IMR-90 (cell line): ENCODE results near the gene CAMK2D.

Experiments
- BHLHE40 ChIP-seq: fragments of 150-350 bp; IDR thresholded peaks from 2 replicates; pipeline ENCODE4 v1.6.1; 2016; ENCODE audit warnings: mild to moderate bottlenecking, low read depth, low read length
- CEBPB ChIP-seq: IDR thresholded peaks from 2 replicates; pipeline ENCODE4 v1.6.1; 2012; ENCODE audit warnings: low read depth, low read length, improper control_type of control experiment
- CHD1 ChIP-seq: IDR thresholded peaks from 2 replicates; pipeline ENCODE4 v1.6.1; 2012; ENCODE audit warnings: low read depth, low read length, improper control_type of control experiment
- CTCF ChIP-seq: conservative IDR thresholded peaks from 2 replicates; pipeline ENCODE4 v1.5.1; 2012; ENCODE audit warnings: mild to moderate bottlenecking, low read depth, low read length, improper control_type of control experiment
- ELK1 ChIP-seq: fragments of 150-350 bp; IDR thresholded peaks from 2 replicates; pipeline ENCODE4 v1.6.1; 2016; ENCODE audit warnings: low read depth, mild to moderate bottlenecking, low read length, moderate library complexity, borderline replicate concordance
- FOS ChIP-seq: fragments of 150-350 bp; IDR thresholded peaks from 2 replicates; pipeline ENCODE4 v1.6.1; 2016; ENCODE audit warnings: low read depth, low read length
- MAZ ChIP-seq: IDR thresholded peaks from 2 replicates; pipeline ENCODE4 v1.6.1; 2012; ENCODE audit warnings: low read depth, mild to moderate bottlenecking, low read length, improper control_type of control experiment, moderate library complexity, borderline replicate concordance
- MXI1 ChIP-seq: IDR thresholded peaks from 2 replicates; pipeline ENCODE4 v1.6.1; 2012; ENCODE audit warnings: low read depth, mild to moderate bottlenecking, low read length, moderate library complexity, borderline replicate concordance
- POLR2A ChIP-seq: IDR thresholded peaks from 2 replicates; pipeline ENCODE4 v1.6.1; 2012; ENCODE audit warnings: mild to moderate bottlenecking, low read depth, low read length
- RAD21 ChIP-seq: IDR thresholded peaks from 2 replicates; pipeline ENCODE4 v1.6.1; 2012; ENCODE audit warnings: low read length, improper control_type of control experiment
- RCOR1 ChIP-seq: IDR thresholded peaks from 2 replicates; pipeline ENCODE4 v1.6.1; 2012; ENCODE audit warnings: mild to moderate bottlenecking, low read length, improper control_type of control experiment; ENCODE audit not compliant: insufficient replicate concordance
- RFX5 ChIP-seq: IDR thresholded peaks from 2 replicates; pipeline ENCODE4 v1.8.0; 2012; ENCODE audit warnings: low read depth, mild to moderate bottlenecking, low read length, moderate library complexity
- SMC3 ChIP-seq: fragments of 150-350 bp; IDR thresholded peaks from 2 replicates; pipeline ENCODE4 v1.6.1; 2016; ENCODE audit warnings: low read depth, mild to moderate bottlenecking, antibody characterized with exemption, low read length, moderate library complexity

GRCh38 chr4:113645771-113646441, 115.6 kb downstream of the CAMK2D start:
- no peak for TF ChIP-seq CTCF
- TF ChIP-seq POLR2A = no peak
- no peak for TF ChIP-seq RAD21
- TF ChIP-seq FOS = no peak
- TF ChIP-seq CEBPB = no peak
- no peak for TF ChIP-seq ELK1
- no peak for TF ChIP-seq MXI1
- no peak for TF ChIP-seq RFX5
- no peak for TF ChIP-seq SMC3
- no peak for TF ChIP-seq BHLHE40
- no peak for TF ChIP-seq CHD1
- no peak for TF ChIP-seq RCOR1
- TF ChIP-seq MAZ = no peak
